ENCODE results near the gene ATIC.

ATIC gene

DNA sequence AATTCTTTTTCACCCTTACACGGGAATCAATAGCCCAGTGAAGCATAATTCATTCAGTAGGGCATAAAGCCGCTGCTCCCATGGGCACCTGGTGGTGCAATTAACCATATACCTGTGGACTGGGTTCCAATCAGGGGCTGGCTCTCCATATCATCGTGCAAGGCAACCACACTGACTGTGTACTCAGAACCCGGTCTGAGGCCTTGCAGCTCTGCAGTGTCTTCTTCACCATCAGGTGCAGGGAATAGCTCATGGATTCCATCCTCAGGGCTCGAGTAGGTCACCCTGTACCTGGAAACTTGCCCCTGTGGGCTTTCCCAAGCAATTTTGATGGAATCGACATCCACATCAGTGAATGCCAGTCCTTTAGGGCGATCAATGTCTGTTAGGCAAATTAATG lies 68.8 kb downstream of the ATIC start:
- H3K27ac Mint-ChIP-seq, result no peak overlapping the region
- intact Hi-C loops (cut with micrococcal nuclease), result no loop called here
- no peaks in the 10 kb centered on the region for H3K4me1 Mint-ChIP-seq (ENCODE audit: low read depth)
- no peaks in the 10 kb centered on the region for H3K9me3 Mint-ChIP-seq
- H3K36me3 Mint-ChIP-seq (ENCODE audit: low read depth), result no peaks in the 10 kb centered on the region
- no peaks in the 10 kb centered on the region for H3K27me3 Mint-ChIP-seq
- H3K4me3 Mint-ChIP-seq, result no peak overlapping the region

DNA sequence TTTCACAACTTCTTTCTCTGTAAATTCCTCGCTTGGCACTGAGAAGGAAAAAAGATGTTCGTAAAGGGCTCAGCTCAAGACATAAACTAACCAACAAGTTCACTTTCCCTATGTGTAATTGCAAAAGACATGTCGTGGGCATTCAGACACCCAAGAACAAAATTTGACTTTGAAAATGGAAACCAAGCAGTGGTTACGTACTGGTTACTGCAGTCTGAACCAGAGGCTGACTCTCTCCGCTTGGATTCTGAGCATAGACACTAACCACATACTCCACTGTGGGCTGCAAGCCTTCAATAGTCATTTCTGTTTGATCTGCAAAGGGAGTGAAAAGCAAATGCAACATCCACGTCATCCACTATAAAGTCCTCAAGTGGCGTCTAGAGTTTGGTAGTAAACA lies 70.2 kb downstream of the ATIC start:
- Mint-ChIP-seq H3K9me3 (no peaks in the 10 kb centered on the region), H3K27ac (no peak overlapping the region), H3K27me3 (no peaks in the 10 kb centered on the region), H3K4me3 (no peak overlapping the region), H3K4me1 (ENCODE audit: low read depth) (no peaks in the 10 kb centered on the region), H3K36me3 (ENCODE audit: low read depth) (peaks cover 5% of the 10 kb centered on the region)
- intact Hi-C loops (cut with micrococcal nuclease), result no loop called here

DNA sequence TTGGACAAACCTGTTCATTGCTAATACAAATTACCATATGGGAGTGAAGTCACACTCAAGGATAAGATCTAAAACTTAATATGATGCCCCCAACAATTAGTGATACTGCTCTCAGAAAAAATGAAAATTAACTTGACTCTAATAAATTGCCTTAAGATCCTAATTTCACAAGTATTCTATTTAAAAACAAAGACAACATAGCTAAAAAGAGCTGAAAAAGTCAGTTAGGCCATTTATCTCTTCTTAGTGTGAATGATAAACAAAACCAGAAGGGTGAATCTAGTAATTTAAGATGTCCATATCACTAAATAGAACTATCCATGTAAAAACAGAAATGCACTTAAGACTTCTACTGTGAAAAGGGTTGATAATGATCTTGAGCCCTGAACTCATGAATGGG lies 70.6 kb downstream of the ATIC start:
- Mint-ChIP-seq H3K27ac (no peak overlapping the region), H3K36me3 (ENCODE audit: low read depth) (peaks cover 5% of the 10 kb centered on the region), H3K27me3 (no peaks in the 10 kb centered on the region), H3K9me3 (no peaks in the 10 kb centered on the region), H3K4me3 (no peak overlapping the region), H3K4me1 (ENCODE audit: low read depth) (no peaks in the 10 kb centered on the region)
- intact Hi-C loops (cut with micrococcal nuclease), result no loop called here

DNA sequence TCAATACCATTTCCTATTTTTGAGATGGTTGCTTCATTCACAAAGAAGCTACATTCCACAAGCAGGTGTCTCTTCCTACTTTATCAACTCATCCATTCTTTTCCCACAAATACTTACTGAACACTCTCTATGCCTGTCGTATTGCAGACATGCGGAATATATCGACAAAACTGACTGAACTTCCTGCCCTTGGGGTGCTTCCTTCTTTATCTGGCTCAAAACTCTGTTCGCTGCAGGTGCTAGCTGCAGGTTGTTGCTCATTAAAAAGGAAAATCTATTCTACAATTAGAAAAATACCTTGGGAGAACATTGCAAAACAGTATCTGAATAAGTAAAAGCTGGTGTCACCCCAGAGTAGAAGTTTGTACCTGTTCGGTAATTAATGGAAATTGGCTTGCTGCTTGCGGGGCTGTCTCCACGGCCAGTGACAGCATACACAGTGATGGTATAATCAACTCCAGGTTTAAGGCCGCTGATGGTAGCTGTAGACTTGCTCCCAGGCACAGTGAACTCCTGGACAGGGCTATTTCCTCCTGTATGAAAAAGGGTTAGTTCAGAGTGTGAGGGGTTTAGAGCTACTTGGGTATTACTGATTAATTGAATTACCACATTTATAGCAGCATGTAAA lies 71.9 kb downstream of the ATIC start:
- intact Hi-C loops (cut with micrococcal nuclease), result no loop called here
- Mint-ChIP-seq H3K27me3 (no peaks in the 10 kb centered on the region), H3K27ac (no peak overlapping the region)

DNA sequence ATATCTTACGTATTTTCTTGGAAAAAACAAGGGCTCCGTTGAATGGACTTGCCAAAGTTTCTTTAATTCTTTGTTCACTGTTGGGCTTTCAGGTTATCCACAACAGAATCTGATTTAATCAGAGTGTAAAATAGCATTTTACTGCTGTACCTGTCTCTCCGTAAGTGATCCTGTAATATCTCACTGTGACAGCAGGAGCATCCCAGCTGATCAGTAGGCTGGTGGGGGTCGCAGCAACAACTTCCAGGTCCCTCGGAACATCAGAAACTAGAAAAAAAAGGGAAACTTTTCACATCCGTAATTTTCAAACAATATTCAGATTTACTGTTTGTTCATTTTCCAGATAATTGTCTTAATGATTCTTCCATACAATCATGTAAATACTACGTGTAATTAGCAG lies 72.9 kb downstream of the ATIC start:
- Mint-ChIP-seq H3K4me1 (ENCODE audit: low read depth) (no peaks in the 10 kb centered on the region), H3K27me3 (no peaks in the 10 kb centered on the region), H3K36me3 (ENCODE audit: low read depth) (peaks cover 5% of the 10 kb centered on the region), H3K9me3 (no peaks in the 10 kb centered on the region), H3K27ac (no peak overlapping the region), H3K4me3 (no peak overlapping the region)
- intact Hi-C loops (cut with micrococcal nuclease), result no loop called here

More for the DNA sequence above, 71.9 kb downstream of the ATIC start:
- Mint-ChIP-seq H3K4me3 (no peak overlapping the region), H3K9me3 (no peaks in the 10 kb centered on the region), H3K36me3 (ENCODE audit: low read depth) (peaks cover 5% of the 10 kb centered on the region), H3K4me1 (ENCODE audit: low read depth) (no peaks in the 10 kb centered on the region)

DNA sequence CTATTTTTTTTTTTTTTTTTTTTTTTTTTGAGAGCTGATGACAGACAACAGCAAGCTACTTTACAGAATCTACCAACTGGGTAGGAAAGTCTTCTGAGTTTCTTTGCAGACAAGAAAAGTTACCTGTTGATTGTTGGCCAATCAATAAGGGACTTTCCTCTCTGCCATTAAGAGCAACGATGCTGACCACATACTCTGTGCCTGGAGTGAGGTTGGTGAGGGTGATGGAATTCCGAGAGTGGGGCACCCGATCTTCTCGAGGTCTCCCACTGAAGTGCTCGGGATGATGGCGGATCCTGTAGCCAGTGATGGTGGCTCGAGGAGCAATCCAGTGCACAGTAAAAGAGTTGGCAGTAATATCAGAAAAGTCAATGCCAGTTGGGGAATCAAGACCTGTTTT lies 74.7 kb downstream of the ATIC start:
- Mint-ChIP-seq H3K9me3 (no peaks in the 10 kb centered on the region), H3K36me3 (ENCODE audit: low read depth) (peaks cover 5% of the 10 kb centered on the region), H3K4me3 (no peak overlapping the region), H3K27ac (no peak overlapping the region), H3K4me1 (ENCODE audit: low read depth) (no peaks in the 10 kb centered on the region), H3K27me3 (peaks cover 1% of the 10 kb centered on the region)
- intact Hi-C loops (cut with micrococcal nuclease), result no loop called here

DNA sequence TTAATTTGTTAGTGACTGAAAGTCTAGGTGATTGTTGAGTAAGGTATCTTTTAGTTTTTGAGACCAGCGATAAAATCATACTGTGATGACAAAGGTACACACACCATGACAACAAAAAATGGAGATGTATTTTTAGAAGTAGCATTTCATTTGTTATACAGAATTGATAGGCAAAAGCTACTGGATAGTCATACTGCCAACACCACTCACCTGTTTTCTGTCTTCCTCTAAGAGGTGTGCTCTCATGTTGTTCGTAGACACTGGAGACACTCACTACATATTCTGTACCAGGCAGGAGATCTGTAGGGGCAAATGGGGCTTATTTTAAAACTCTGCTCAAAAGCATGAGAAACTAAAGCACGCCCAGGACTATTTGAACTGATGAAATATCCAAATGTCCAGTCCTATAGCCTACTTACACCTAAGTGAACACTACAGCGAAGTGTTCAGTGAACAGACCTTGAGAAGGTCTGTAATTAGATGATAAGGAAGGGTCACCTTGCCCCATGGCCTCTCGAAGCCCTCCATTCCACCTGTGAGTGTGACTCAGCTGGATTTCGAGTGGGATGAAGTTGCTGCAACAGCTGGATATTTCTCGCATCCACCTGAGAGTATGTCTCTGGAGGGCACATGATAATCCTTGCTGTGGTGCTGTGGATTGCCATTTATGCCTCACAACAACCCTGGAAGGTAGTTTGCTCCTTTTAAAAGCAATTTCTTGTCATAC lies 76.3 kb downstream of the ATIC start:
- Mint-ChIP-seq H3K4me1 (ENCODE audit: low read depth) (no peaks in the 10 kb centered on the region), H3K36me3 (ENCODE audit: low read depth) (peaks cover 11% of the 10 kb centered on the region), H3K4me3 (no peak overlapping the region), H3K27me3 (peaks cover 2% of the 10 kb centered on the region), H3K9me3 (no peaks in the 10 kb centered on the region), H3K27ac (no peak overlapping the region)
- intact Hi-C loops (cut with micrococcal nuclease), result no loop called here

DNA sequence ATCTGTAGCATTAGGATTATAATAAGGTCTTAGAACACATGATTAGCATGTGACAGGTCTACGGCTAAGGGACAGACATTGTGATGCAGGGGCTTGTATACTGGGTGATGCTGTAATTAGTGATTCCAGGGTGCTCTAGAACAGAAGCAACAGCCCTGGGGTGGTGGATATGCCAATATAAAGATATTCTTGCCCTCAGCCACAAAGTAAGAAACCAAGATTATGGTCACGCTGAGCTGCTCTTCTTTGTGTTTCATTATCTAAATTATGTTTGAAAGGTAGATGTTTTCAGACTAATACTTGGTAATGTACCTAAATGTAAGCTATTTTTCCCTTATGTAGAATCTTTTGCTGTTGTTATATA lies 78.7 kb downstream of the ATIC start:
- H3K4me1 Mint-ChIP-seq (ENCODE audit: low read depth), result no peaks in the 10 kb centered on the region

DNA sequence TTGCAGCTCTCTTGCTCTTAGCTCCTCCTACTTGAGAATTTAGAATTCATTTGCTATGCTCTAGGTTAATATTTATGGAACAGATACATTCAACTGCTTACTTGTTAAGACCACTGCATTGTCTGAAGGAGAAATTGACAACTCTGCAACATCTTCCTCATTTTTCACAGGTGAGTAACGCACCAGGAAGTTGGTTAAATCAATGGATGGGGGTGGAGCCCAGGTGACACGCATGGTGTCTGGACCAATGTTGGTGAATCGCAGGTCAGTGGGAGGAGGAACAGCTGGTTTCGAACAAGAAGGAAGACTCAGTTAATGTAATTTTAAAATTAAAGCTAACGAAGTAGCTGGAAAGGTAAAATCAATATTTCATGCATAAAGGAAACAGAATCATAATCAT lies 79.7 kb downstream of the ATIC start:
- peaks cover 10% of the 10 kb centered on the region for H3K36me3 Mint-ChIP-seq (ENCODE audit: low read depth)
- H3K4me3 Mint-ChIP-seq, result no peak overlapping the region
- H3K27me3 Mint-ChIP-seq, result peaks cover 2% of the 10 kb centered on the region
- H3K4me1 Mint-ChIP-seq (ENCODE audit: low read depth), result peaks cover under 1% of the 10 kb centered on the region
- intact Hi-C loops (cut with micrococcal nuclease), result no loop called here
- H3K27ac Mint-ChIP-seq, result no peak overlapping the region
- no peaks in the 10 kb centered on the region for H3K9me3 Mint-ChIP-seq

More for the DNA sequence above, 78.7 kb downstream of the ATIC start:
- H3K4me3 Mint-ChIP-seq, result no peak overlapping the region
- peaks cover 2% of the 10 kb centered on the region for H3K27me3 Mint-ChIP-seq
- H3K36me3 Mint-ChIP-seq (ENCODE audit: low read depth), result peaks cover 11% of the 10 kb centered on the region
- H3K27ac Mint-ChIP-seq, result no peak overlapping the region
- intact Hi-C loops (cut with micrococcal nuclease), result no loop called here
- no peaks in the 10 kb centered on the region for H3K9me3 Mint-ChIP-seq

DNA sequence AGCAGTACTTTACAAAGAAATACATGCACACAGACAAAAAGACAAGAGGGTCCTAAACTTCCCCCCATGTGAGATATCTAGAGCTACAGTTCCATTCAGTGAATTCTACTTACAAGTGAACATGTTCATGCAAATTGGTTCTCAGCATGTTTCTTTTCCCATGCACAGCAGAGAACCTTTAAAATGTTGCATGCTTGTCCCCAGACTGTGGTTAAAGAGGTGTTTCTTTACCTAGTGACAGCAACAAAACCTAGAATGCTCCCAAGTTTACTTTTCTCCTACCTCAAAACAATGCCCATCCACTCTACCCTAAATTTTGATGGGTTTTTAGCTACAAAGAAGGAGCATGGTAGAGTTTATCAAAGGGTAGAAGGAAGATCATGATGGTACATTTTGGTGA lies 80.3 kb downstream of the ATIC start:
- Mint-ChIP-seq H3K4me3 (no peak overlapping the region), H3K27ac (no peak overlapping the region), H3K27me3 (peaks cover 2% of the 10 kb centered on the region), H3K4me1 (ENCODE audit: low read depth) (peaks cover 7% of the 10 kb centered on the region), H3K36me3 (ENCODE audit: low read depth) (peaks cover 6% of the 10 kb centered on the region), H3K9me3 (no peaks in the 10 kb centered on the region)
- intact Hi-C loops (cut with micrococcal nuclease), result no loop called here

DNA sequence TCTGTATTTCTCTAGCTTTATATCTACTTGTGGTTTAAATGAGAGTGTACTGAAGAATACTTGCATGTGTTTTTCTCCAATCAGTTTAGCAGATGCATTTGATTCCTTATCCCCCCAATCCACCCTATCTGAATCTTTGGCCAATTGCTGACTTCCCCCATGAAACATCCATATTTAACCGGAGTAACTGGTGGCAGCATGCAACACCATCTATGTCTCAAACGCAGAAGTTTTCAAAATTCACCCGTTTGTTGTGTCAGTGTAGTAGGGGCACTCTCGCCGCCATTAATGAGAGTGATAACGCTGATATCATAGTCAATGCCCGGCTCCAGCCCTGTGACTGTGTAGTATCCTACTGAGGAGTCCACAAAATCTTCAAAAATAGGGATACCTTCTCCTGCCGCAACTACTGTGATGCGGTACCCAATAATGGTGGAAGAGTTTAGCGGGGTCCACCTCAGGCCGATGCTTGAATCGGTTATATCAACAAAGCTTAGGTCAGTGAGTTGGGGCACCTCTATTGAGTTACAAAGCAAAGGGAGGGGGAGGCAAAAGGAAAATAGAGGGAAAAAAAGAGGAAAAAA lies 80.9 kb downstream of the ATIC start:
- Mint-ChIP-seq H3K9me3 (no peaks in the 10 kb centered on the region), H3K36me3 (ENCODE audit: low read depth) (peaks cover 6% of the 10 kb centered on the region), H3K4me1 (ENCODE audit: low read depth) (peaks cover 7% of the 10 kb centered on the region), H3K4me3 (no peak overlapping the region), H3K27me3 (peaks cover 2% of the 10 kb centered on the region), H3K27ac (no peak overlapping the region)
- intact Hi-C loops (cut with micrococcal nuclease), result no loop called here

DNA sequence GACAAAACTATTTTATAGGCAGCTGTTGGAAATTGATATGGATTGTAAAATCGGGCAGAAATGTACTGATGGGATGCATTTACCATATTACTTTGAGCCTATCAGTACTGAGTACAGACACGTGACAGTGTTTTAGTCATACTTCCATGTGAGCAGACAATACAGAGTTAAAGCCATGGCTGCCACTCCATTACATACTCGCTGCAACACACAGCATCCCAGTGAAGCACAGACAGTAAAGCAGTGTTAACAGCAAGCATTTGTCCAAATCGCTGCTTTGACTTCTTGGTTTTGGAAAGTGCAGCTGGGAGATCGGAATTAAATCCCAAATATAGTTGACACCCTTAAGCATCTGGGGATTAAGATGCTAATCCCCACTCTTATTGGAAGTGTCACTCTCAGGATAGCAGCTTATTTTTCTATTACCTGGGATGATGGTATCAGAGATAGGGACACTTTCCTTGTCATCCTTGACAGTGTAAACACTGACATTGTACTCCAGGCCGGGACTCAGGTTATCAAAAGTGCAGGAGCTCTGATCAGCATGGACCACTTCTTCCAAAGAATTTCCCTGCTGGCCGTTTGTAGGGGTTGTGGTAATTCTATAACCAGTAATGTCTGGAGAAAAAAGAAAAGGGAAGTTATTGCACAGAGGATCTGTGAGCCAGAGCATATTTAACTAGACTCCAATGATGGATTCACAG lies 82.4 kb downstream of the ATIC start:
- Mint-ChIP-seq H3K36me3 (ENCODE audit: low read depth) (peaks cover 6% of the 10 kb centered on the region), H3K27ac (no peak overlapping the region)
- intact Hi-C loops (cut with micrococcal nuclease), result no loop called here

DNA sequence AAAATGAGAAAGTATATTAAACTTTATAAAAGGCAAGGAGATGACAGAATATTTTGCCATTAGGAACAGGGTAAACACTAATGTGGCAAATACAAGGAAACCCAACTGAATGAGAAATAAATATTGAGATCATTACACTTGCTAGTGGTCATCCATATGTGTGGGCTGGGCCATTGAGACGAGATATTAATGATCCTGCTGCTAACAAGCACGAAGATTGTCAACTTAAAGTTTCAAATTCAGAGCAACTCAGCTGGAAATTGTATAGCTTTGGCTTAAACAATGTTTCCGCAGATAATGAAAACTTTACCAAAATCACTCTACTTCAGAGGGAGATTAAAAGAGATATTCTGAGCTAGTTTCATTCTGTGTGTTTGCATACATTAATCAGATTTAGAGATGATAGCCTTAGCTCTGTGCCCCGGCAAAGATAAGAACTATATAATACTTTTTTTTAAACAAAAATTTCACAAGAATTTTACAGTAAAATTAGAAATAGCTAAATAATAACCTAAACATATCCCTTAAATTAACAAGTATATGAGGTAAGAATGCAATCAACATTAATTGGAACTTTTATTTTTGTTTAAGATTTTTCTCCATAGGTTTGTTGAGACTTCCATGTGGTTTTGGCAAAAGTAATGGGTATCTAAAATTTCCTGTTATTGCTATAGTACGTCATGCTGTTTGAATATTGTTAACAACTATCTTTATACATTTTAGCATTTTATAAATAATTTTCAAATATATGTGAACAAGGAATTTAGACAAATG lies 84.0 kb downstream of the ATIC start:
- H3K27ac Mint-ChIP-seq, result no peak overlapping the region
- no peak overlapping the region for H3K4me3 Mint-ChIP-seq
- peaks cover 1% of the 10 kb centered on the region for H3K27me3 Mint-ChIP-seq
- intact Hi-C loops (cut with micrococcal nuclease), result no loop called here
- H3K4me1 Mint-ChIP-seq (ENCODE audit: low read depth), result peaks cover 7% of the 10 kb centered on the region
- no peaks in the 10 kb centered on the region for H3K9me3 Mint-ChIP-seq
- H3K36me3 Mint-ChIP-seq (ENCODE audit: low read depth), result peaks cover 6% of the 10 kb centered on the region

More for the DNA sequence above, 82.4 kb downstream of the ATIC start:
- peaks cover 7% of the 10 kb centered on the region for H3K4me1 Mint-ChIP-seq (ENCODE audit: low read depth)
- no peak overlapping the region for H3K4me3 Mint-ChIP-seq
- peaks cover 2% of the 10 kb centered on the region for H3K27me3 Mint-ChIP-seq
- H3K9me3 Mint-ChIP-seq, result no peaks in the 10 kb centered on the region
